ENCODE data around the gene WWOX. TPM values are rescaled to one million over a fixed set of nuclear protein-coding genes. Genes with fewer than 3 reads are reported as not detected.

The WWOX gene
- total RNA-seq, 6 experiments from 2014 or later = 13.0 to 24.3 (median 16.5) TPM

DNA sequence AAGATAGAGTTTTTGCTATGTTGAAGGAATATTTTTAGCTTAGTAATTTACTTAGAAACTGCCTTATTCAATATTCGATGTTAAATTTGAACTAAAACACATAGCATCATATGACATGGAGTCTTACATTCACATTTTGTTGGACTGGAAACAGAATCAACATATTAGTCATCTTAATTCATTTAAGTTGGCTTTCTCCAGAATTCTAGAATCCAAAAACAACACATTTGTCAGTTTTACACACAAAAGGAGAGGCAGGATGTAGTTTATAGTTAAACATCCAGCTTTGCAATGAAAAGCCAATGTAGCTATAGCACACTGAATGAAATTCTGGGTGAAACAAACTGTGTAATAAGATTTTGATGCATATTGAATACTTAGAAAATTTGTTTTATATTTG is 43.3 kb downstream of the WWOX start:
- no peak for TF ChIP-seq POLR2A (IDR thresholded peaks at IDR 0.05)
- TF ChIP-seq, protein P1, sequence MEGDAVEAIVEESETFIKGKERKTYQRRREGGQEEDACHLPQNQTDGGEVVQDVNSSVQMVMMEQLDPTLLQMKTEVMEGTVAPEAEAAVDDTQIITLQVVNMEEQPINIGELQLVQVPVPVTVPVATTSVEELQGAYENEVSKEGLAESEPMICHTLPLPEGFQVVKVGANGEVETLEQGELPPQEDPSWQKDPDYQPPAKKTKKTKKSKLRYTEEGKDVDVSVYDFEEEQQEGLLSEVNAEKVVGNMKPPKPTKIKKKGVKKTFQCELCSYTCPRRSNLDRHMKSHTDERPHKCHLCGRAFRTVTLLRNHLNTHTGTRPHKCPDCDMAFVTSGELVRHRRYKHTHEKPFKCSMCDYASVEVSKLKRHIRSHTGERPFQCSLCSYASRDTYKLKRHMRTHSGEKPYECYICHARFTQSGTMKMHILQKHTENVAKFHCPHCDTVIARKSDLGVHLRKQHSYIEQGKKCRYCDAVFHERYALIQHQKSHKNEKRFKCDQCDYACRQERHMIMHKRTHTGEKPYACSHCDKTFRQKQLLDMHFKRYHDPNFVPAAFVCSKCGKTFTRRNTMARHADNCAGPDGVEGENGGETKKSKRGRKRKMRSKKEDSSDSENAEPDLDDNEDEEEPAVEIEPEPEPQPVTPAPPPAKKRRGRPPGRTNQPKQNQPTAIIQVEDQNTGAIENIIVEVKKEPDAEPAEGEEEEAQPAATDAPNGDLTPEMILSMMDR (IDR thresholded peaks at IDR 0.05) = no peak
- no peak for ATAC-seq
- WGBS (ENCODE audit: insufficient coverage, low coverage, low lambda C conversion rate, missing lambda C conversion rate) = 57% methylated on average over 1 of the region's 1 CpG
- no peak overlapping the region for H3K27ac ChIP-seq
- intact Hi-C loops (cut with DNase I) = loop anchor here in 1 of 2 donors (10.0 kb wide), 1 partner anchor 82 kb away; no protein-coding TSS in a partner anchor
- H3K9me3 ChIP-seq = no peaks in the 10 kb centered on the region
- peaks cover 0 to 7% (median 0%) of the 10 kb centered on the region in 4 donors for H3K4me1 ChIP-seq
- H3K27me3 ChIP-seq = no peaks in the 10 kb centered on the region
- no peaks in the 10 kb centered on the region for H3K36me3 ChIP-seq
- no peak for DNase-seq
- no peak overlapping the region for H3K4me3 ChIP-seq

DNA sequence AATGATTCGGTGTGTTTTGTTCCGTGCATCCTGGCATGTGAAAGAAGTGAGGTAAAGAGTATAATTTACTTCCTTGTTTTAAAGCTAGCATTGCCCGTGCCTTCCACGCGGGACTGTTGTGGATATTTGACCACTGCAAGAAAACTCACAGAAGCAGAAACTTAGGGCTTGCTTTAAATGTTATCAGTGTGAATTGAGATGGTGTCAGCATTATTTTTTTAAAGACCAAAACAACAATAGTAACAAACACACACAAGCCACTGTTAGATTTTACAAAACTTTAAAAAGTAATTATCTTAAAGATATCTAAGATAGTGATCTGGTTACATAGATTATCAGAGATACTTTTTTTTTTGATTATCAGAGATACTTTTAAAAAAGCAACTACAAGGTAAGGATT is 47.4 kb downstream of the WWOX start:
- no peaks in the 10 kb centered on the region for H3K27me3 ChIP-seq
- WGBS (ENCODE audit: insufficient coverage, low coverage, low lambda C conversion rate, missing lambda C conversion rate) = 77% methylated on average over 5 of the region's 5 CpGs
- intact Hi-C loops (cut with DNase I) = loop anchor here in 1 of 2 donors (10.0 kb wide), 1 partner anchor 78 kb away; no protein-coding TSS in a partner anchor
- TF ChIP-seq, protein P1 (IDR thresholded peaks at IDR 0.05) = no peak
- no peak for TF ChIP-seq POLR2A (IDR thresholded peaks at IDR 0.05)
- no peak overlapping the region for H3K27ac ChIP-seq
- H3K36me3 ChIP-seq = no peaks in the 10 kb centered on the region
- ATAC-seq (no peak), DNase-seq (no peak)
- peaks cover 0 to 1% (median 0%) of the 10 kb centered on the region in 4 donors for H3K4me1 ChIP-seq
- no peak overlapping the region for H3K4me3 ChIP-seq
- no peaks in the 10 kb centered on the region for H3K9me3 ChIP-seq

DNA sequence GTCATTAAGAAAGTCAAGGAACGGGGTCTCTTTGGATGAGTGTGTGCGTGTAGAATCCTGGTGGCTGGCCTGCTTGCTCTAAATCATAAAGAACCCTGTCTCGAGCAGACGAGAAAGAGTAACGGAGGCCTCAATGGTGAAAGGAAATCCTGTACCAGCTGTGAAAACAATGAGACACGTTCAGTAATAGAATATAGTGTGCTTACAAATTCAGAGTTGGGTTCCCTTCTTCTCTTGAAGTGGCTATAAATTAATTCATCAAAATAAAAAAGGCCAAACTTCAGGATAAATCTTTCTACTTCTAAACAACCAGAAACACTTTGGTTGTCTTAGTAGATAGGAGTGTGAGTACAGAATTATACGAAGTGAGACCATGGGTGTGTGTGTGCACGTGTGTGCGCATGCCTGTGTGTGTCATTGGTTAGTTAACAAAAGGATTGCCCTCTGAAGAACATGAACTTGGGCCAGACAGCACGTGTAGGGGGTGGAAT is 48.5 kb downstream of the WWOX start:
- H3K36me3 ChIP-seq = no peaks in the 10 kb centered on the region
- H3K4me1 ChIP-seq = no peaks in the 10 kb centered on the region
- TF ChIP-seq POLR2A (IDR thresholded peaks at IDR 0.05) = no peak
- TF ChIP-seq, protein P1 (IDR thresholded peaks at IDR 0.05) = no peak
- H3K27me3 ChIP-seq = no peaks in the 10 kb centered on the region
- intact Hi-C loops (cut with DNase I) = loop anchor here in 1 of 2 donors (10.0 kb wide), 1 partner anchor 77 kb away; no protein-coding TSS in a partner anchor
- no peaks in the 10 kb centered on the region for H3K9me3 ChIP-seq
- DNase-seq (no peak), ATAC-seq (no peak)
- 72% methylated on average over 10 of the region's 10 CpGs for WGBS (ENCODE audit: insufficient coverage, low coverage, low lambda C conversion rate, missing lambda C conversion rate)
- H3K4me3 ChIP-seq = no peak overlapping the region
- no peak overlapping the region for H3K27ac ChIP-seq

DNA sequence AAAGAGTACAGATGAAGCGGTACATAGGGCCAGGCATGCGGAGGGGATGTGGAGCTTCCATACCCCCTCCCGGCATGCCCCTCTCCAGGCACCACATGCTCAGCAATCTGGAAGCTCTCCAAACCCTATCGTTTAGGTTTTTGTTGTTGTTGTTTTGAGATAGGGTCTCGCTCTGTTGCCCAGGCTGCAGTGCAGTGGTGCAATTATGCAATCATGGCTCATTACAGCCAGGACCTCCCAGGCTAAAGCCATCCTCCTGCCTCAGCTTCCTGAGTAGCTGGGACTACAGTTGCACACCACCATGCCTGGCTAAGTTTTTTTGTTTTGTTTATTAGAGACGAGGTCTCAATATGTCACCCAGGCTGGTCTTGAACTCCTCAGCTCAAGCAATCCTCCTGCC is 50.8 kb downstream of the WWOX start:
- WGBS (ENCODE audit: insufficient coverage, low coverage, low lambda C conversion rate, missing lambda C conversion rate) = 90% methylated on average over 3 of the region's 6 CpGs
- DNase-seq = no peak
- H3K27ac ChIP-seq = no peak overlapping the region
- no peaks in the 10 kb centered on the region for H3K9me3 ChIP-seq
- H3K27me3 ChIP-seq = no peaks in the 10 kb centered on the region
- no peaks in the 10 kb centered on the region for H3K4me1 ChIP-seq
- H3K4me3 ChIP-seq = no peak overlapping the region
- TF ChIP-seq, protein P1 (IDR thresholded peaks at IDR 0.05) = no peak
- TF ChIP-seq POLR2A (IDR thresholded peaks at IDR 0.05) = no peak
- no peaks in the 10 kb centered on the region for H3K36me3 ChIP-seq
- no peak for ATAC-seq
- intact Hi-C loops (cut with DNase I) = no loop called here

Data from right lobe of liver (tissue), 6 donors.